ENCODE measurements around the gene BANF2.
"Not testable (repeated sequence)": the region's sequence is repeated elsewhere in the genome, so short reads cannot be mapped to it uniquely, and the experiment has no call there.

The BANF2 gene

GRCh38 chr20:17699931-17700351 is at the start of gene BANF2:
BANF2 (plus strand) TSS chr20:17699966; CDS start chr20:17725026, 25,060 bp downstream.
- DNase-seq, result no peak

GRCh38 chr20:17650301-17651128 is 49.3 kb upstream of the BANF2 start:
- DNase-seq, result no peak

GRCh38 chr20:17651129-17651759 is 48.5 kb upstream of the BANF2 start:
- DNase-seq, result no peak

GRCh38 chr20:17651760-17652388 is 47.9 kb upstream of the BANF2 start:
- no peak for DNase-seq

- DNase-seq, result no peak
These were observed 47.4 kb upstream of the BANF2 start for GRCh38 chr20:17652411-17652810.

GRCh38 chr20:17653835-17654648 is 45.7 kb upstream of the BANF2 start:
- no peak for DNase-seq

- no peak for DNase-seq
These were observed 45.0 kb upstream of the BANF2 start for GRCh38 chr20:17654649-17655285.

GRCh38 chr20:17655286-17655651 is 44.5 kb upstream of the BANF2 start:
- DNase-seq, result no peak

- DNase-seq, result no peak
These were observed 43.8 kb upstream of the BANF2 start for GRCh38 chr20:17655865-17656479.

GRCh38 chr20:17657079-17657825 is 42.5 kb upstream of the BANF2 start:
- no peak for DNase-seq

- DNase-seq, result no peak
These were observed 41.7 kb upstream of the BANF2 start for GRCh38 chr20:17657898-17658647.

GRCh38 chr20:17658648-17658993 is 41.1 kb upstream of the BANF2 start:
- no peak for DNase-seq

- not testable (repeated sequence) for DNase-seq
These were observed 40.4 kb upstream of the BANF2 start for GRCh38 chr20:17659344-17659743.

GRCh38 chr20:17659801-17660200 is 40.0 kb upstream of the BANF2 start:
- DNase-seq, result no peak

- DNase-seq, result no peak
These were observed 39.1 kb upstream of the BANF2 start for GRCh38 chr20:17660667-17661066.

- DNase-seq, result no peak
These were observed 38.5 kb upstream of the BANF2 start for GRCh38 chr20:17661121-17661744.

- DNase-seq, result peak; percentile 74
These were observed 37.3 kb upstream of the BANF2 start for GRCh38 chr20:17662333-17663039.

GRCh38 chr20:17663040-17663399 is 36.7 kb upstream of the BANF2 start:
- DNase-seq, result no peak

- DNase-seq, result no peak
These were observed 36.3 kb upstream of the BANF2 start for GRCh38 chr20:17663486-17663885.

Measured in inflammatory macrophage treated with lipopolysaccharide for 4 hours (primary cell).